ENCODE measurements around the gene USH2A.

USH2A gene

GRCh38 chr1:215600867-215601266, 822.4 kb downstream of the USH2A start:
- H3K36me3 ChIP-seq (ENCODE audit: low read length), result no peaks in the 10 kb centered on the region
- no peaks in the 10 kb centered on the region for H3K79me2 ChIP-seq (ENCODE audit: insufficient read depth, low read length)
- no peak overlapping the region for H3K27ac ChIP-seq (ENCODE audit: low read depth, low read length)
- H2AFZ ChIP-seq (ENCODE audit: low read depth, low read length, severe bottlenecking), result no peak overlapping the region
- H3K27me3 ChIP-seq (ENCODE audit: low read length), result no peaks in the 10 kb centered on the region
- H3F3A ChIP-seq (ENCODE audit: insufficient read depth), result no peaks in the 10 kb centered on the region
- H3K4me3 ChIP-seq (ENCODE audit: insufficient read depth, low read length, poor library complexity, severe bottlenecking), result no peak overlapping the region
- H3K4me2 ChIP-seq (ENCODE audit: low read depth, low read length, poor library complexity, severe bottlenecking), result no peak overlapping the region
- TF ChIP-seq CTCF (IDR thresholded peaks at IDR 0.05; ENCODE audit: insufficient read depth, low read length, poor library complexity, severe bottlenecking) (no peak), EZH2phosphoT487 (conservative IDR thresholded peaks at IDR 0.05; ENCODE audit: low read length) (no peak)
- no peak overlapping the region for H3K9ac ChIP-seq (ENCODE audit: low read length)
- no peaks in the 10 kb centered on the region for H4K20me1 ChIP-seq (ENCODE audit: low read depth, low read length)
- no peaks in the 10 kb centered on the region for H3K9me2 ChIP-seq (replicated peaks; ENCODE audit: insufficient read depth, low read length)
- no peaks in the 10 kb centered on the region for H3K9me3 ChIP-seq (ENCODE audit: insufficient read depth, low read length)

GRCh38 chr1:215600258-215600792, 822.9 kb downstream of the USH2A start:
- Histone ChIP-seq H3K9me3 (ENCODE audit: insufficient read depth, low read length) (no peaks in the 10 kb centered on the region), H3K4me2 (ENCODE audit: low read depth, low read length, poor library complexity, severe bottlenecking) (no peak overlapping the region), H3K27ac (ENCODE audit: low read depth, low read length) (no peak overlapping the region), H3K79me2 (ENCODE audit: insufficient read depth, low read length) (no peaks in the 10 kb centered on the region), H3K9ac (ENCODE audit: low read length) (no peak overlapping the region), H3F3A (ENCODE audit: insufficient read depth) (no peaks in the 10 kb centered on the region), H3K27me3 (ENCODE audit: low read length) (no peaks in the 10 kb centered on the region), H3K4me3 (ENCODE audit: insufficient read depth, low read length, poor library complexity, severe bottlenecking) (no peak overlapping the region), H3K9me2 (replicated peaks; ENCODE audit: insufficient read depth, low read length) (no peaks in the 10 kb centered on the region), H3K36me3 (ENCODE audit: low read length) (no peaks in the 10 kb centered on the region), H4K20me1 (ENCODE audit: low read depth, low read length) (no peaks in the 10 kb centered on the region), H2AFZ (ENCODE audit: low read depth, low read length, severe bottlenecking) (no peak overlapping the region)
- TF ChIP-seq CTCF (IDR thresholded peaks at IDR 0.05; ENCODE audit: insufficient read depth, low read length, poor library complexity, severe bottlenecking) (no peak), EZH2phosphoT487 (conservative IDR thresholded peaks at IDR 0.05; ENCODE audit: low read length) (no peak)

GRCh38 chr1:215599418-215600074, 823.7 kb downstream of the USH2A start:
- Histone ChIP-seq H3K4me2 (ENCODE audit: low read depth, low read length, poor library complexity, severe bottlenecking) (no peak overlapping the region), H3K4me3 (ENCODE audit: insufficient read depth, low read length, poor library complexity, severe bottlenecking) (no peak overlapping the region), H3K27me3 (ENCODE audit: low read length) (no peaks in the 10 kb centered on the region), H3K9me2 (replicated peaks; ENCODE audit: insufficient read depth, low read length) (no peaks in the 10 kb centered on the region), H3K9ac (ENCODE audit: low read length) (no peak overlapping the region), H3K9me3 (ENCODE audit: insufficient read depth, low read length) (no peaks in the 10 kb centered on the region), H2AFZ (ENCODE audit: low read depth, low read length, severe bottlenecking) (no peak overlapping the region), H3K27ac (ENCODE audit: low read depth, low read length) (no peak overlapping the region), H3F3A (ENCODE audit: insufficient read depth) (no peaks in the 10 kb centered on the region), H3K79me2 (ENCODE audit: insufficient read depth, low read length) (no peaks in the 10 kb centered on the region), H4K20me1 (ENCODE audit: low read depth, low read length) (no peaks in the 10 kb centered on the region), H3K36me3 (ENCODE audit: low read length) (no peaks in the 10 kb centered on the region)
- TF ChIP-seq EZH2phosphoT487 (conservative IDR thresholded peaks at IDR 0.05; ENCODE audit: low read length), result no peak
- TF ChIP-seq CTCF (IDR thresholded peaks at IDR 0.05; ENCODE audit: insufficient read depth, low read length, poor library complexity, severe bottlenecking), result no peak

All from SU-DHL-6 (cell line).